Body of pancreas (tissue), 4 donors: Measurements from ENCODE around the gene TNS3.

Source experiments
- POLR2A ChIP-seq, 3 donors: fragments of 450-650 bp; IDR thresholded peaks; one replicate each; pipeline ENCODE4 v1.6.1; 2016; ENCODE audit warnings: antibody characterized with exemption in 3 of 3, mild to moderate bottlenecking in 2 of 3
- TF ChIP-seq, protein P1 (sequence below), 7 experiments: fragments of 450-650 bp in 4 of 7; fragments of 200-600 bp in 3 of 7; sonication (generic) in 3 of 7; IDR thresholded peaks; one replicate each; pipeline ENCODE4 v1.5.1; 2016 to 2019; ENCODE audit warnings: antibody characterized with exemption in 7 of 7

DNA sequence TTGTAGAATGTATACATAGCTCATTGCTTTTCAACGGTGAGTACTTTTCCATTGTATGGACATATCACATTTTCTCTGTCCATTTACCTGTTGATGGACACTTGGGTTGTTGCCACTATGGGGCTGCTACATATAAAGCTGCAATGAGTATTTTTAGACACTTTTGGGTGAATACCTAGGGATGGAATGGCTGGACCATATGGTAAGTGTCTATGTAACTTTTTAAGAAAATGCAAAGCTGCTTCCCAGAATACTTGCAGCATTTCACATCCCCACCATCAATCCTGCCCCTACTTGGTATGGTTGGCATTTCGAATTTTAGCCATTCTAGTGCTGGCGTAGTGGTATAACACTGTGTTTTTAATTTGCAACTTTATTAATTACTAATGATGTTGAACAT lies 274.6 kb downstream of the TNS3 start:
- TF ChIP-seq, protein P1, sequence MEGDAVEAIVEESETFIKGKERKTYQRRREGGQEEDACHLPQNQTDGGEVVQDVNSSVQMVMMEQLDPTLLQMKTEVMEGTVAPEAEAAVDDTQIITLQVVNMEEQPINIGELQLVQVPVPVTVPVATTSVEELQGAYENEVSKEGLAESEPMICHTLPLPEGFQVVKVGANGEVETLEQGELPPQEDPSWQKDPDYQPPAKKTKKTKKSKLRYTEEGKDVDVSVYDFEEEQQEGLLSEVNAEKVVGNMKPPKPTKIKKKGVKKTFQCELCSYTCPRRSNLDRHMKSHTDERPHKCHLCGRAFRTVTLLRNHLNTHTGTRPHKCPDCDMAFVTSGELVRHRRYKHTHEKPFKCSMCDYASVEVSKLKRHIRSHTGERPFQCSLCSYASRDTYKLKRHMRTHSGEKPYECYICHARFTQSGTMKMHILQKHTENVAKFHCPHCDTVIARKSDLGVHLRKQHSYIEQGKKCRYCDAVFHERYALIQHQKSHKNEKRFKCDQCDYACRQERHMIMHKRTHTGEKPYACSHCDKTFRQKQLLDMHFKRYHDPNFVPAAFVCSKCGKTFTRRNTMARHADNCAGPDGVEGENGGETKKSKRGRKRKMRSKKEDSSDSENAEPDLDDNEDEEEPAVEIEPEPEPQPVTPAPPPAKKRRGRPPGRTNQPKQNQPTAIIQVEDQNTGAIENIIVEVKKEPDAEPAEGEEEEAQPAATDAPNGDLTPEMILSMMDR (IDR thresholded peaks at IDR 0.05), result no peak
- no peak for TF ChIP-seq POLR2A (IDR thresholded peaks at IDR 0.05)
